ENCODE measurements around the gene USF2. TPM values are rescaled to one million over a fixed set of nuclear protein-coding genes. Genes with fewer than 3 reads are reported as not detected.
"Not testable (repeated sequence)": the region's sequence is repeated elsewhere in the genome, so short reads cannot be mapped to it uniquely, and the experiment has no call there.

Gene USF2
- total RNA-seq, 1 donor from 2014 or later, result 132 TPM

DNA sequence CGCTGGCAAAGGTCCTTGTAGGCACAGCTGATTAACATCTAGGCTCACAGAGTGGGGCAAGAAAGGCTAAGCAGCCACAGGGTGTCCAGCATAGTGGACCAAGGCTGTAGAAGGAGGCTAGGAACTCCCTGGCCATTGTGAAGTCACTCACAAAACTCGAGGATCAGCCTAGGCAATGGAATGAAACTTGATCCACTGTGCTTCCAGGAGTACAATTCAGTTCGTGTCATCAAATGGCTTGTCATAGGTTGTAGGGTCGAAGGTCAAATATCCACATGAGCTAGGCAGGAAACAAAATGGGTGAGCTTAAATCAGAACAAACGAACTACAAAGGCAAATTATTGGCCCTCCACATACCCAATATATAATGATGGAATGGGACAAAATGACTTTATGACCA is 35.9 kb upstream of the USF2 start:
- Mint-ChIP-seq H3K27me3 (ENCODE audit: unreplicated experiment) (peaks cover 2% of the 10 kb centered on the region), H3K4me1 (ENCODE audit: low read depth, unreplicated experiment) (no peaks in the 10 kb centered on the region)

DNA sequence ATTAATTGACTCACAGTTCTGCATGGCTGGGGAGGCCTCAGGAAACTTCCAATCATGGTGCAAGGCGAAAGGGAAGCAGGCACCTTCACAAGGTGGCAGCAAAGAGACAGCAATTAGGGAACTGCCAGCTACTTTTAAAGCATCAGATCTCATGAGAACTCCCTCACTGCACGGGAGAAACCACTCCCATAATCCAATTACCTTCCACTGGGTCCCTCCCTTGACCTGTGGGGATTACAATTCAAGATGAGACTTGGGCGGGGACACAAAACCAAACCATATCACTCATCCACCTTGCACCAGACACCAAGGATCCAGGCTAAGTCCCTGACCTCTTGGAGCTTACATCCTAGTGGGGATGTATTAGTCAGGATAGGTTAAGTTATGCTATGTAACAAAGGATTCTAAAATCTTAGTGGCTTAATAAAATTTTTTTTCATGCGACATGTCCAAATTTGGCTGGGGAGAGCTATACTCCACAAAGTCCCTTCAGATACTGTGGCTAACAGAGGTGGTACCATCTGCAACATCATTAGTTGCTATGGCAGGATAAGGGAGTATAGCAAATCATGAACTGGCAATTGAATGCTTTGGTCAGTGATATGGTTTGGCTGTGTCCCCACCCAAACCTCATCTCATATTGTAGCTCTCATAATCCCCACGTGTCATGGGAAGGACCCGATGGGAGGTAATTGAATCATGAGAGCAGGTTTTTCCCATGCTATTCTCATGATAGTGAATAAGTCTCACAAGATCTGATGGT is 31.9 kb upstream of the USF2 start:
- peaks cover 5% of the 10 kb centered on the region for H3K9me3 Mint-ChIP-seq (ENCODE audit: unreplicated experiment)
- TF ChIP-seq, protein P1, sequence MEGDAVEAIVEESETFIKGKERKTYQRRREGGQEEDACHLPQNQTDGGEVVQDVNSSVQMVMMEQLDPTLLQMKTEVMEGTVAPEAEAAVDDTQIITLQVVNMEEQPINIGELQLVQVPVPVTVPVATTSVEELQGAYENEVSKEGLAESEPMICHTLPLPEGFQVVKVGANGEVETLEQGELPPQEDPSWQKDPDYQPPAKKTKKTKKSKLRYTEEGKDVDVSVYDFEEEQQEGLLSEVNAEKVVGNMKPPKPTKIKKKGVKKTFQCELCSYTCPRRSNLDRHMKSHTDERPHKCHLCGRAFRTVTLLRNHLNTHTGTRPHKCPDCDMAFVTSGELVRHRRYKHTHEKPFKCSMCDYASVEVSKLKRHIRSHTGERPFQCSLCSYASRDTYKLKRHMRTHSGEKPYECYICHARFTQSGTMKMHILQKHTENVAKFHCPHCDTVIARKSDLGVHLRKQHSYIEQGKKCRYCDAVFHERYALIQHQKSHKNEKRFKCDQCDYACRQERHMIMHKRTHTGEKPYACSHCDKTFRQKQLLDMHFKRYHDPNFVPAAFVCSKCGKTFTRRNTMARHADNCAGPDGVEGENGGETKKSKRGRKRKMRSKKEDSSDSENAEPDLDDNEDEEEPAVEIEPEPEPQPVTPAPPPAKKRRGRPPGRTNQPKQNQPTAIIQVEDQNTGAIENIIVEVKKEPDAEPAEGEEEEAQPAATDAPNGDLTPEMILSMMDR (IDR thresholded peaks at IDR 0.05; ENCODE audit: partially characterized antibody, unreplicated experiment), result no peak
- no peaks in the 10 kb centered on the region for H3K4me1 Mint-ChIP-seq (ENCODE audit: low read depth, unreplicated experiment)
- no peak overlapping the region for H3K27ac Mint-ChIP-seq (ENCODE audit: unreplicated experiment)
- H3K4me3 Mint-ChIP-seq (ENCODE audit: unreplicated experiment), result no peak overlapping the region
- no peak for DNase-seq
- H3K36me3 Mint-ChIP-seq (ENCODE audit: unreplicated experiment), result peaks cover 26% of the 10 kb centered on the region
- H3K27me3 Mint-ChIP-seq (ENCODE audit: unreplicated experiment), result peaks cover 6% of the 10 kb centered on the region

More for the DNA sequence above, 35.9 kb upstream of the USF2 start:
- TF ChIP-seq, protein P1 (IDR thresholded peaks at IDR 0.05; ENCODE audit: partially characterized antibody, unreplicated experiment), result no peak
- H3K9me3 Mint-ChIP-seq (ENCODE audit: unreplicated experiment), result peaks cover 3% of the 10 kb centered on the region
- no peak for DNase-seq
- no peak overlapping the region for H3K27ac Mint-ChIP-seq (ENCODE audit: unreplicated experiment)
- no peak overlapping the region for H3K4me3 Mint-ChIP-seq (ENCODE audit: unreplicated experiment)
- peaks cover 9% of the 10 kb centered on the region for H3K36me3 Mint-ChIP-seq (ENCODE audit: unreplicated experiment)

DNA sequence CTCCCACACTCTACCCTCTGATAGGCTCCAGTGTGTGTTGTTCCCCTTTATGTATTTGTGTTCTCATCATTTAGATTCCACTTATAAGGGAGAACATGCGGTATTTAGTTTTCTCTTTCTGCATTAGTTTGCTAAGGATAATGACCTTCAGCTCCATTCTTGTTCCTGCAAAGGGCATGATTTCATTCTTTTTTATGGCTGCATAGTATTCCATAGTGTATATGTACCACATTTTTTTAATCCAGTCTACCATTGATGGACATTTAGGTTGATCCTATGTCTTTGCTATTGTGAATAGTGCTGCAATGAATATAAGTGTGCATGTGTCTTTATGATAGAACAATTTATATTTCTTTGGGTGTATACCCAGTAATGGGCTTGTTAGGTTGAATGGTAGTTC is 29.2 kb upstream of the USF2 start:
- H3K4me3 Mint-ChIP-seq (ENCODE audit: unreplicated experiment); DNase-seq; H3K27ac Mint-ChIP-seq (ENCODE audit: unreplicated experiment); H3K27me3 Mint-ChIP-seq (ENCODE audit: unreplicated experiment); H3K4me1 Mint-ChIP-seq (ENCODE audit: low read depth, unreplicated experiment); H3K9me3 Mint-ChIP-seq (ENCODE audit: unreplicated experiment): not testable (repeated sequence)
- peaks cover 26% of the 10 kb centered on the region for H3K36me3 Mint-ChIP-seq (ENCODE audit: unreplicated experiment)

DNA sequence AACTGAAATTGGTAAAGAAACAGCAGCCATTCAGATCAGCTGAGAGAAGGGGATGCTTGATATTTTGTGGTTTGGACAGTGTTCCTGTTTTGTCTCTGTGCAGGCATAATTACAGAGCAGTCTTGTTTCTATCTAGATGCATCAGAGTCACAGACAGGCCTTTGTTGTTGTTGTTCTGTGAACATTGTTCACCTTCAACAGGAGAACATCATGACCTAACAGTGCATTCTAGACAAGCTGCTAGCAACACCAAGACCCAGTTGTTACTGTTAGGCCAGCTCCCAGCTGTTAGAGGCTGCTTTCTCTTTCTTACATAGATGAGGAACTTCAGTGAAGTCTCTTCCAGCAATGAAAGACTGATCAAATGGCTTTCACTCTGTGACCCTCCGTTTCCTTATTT is 28.4 kb upstream of the USF2 start:
- Mint-ChIP-seq H3K4me1 (ENCODE audit: low read depth, unreplicated experiment) (no peaks in the 10 kb centered on the region), H3K36me3 (ENCODE audit: unreplicated experiment) (peaks cover 22% of the 10 kb centered on the region), H3K27me3 (ENCODE audit: unreplicated experiment) (peaks cover 6% of the 10 kb centered on the region), H3K9me3 (ENCODE audit: unreplicated experiment) (peaks cover 3% of the 10 kb centered on the region), H3K4me3 (ENCODE audit: unreplicated experiment) (no peak overlapping the region), H3K27ac (ENCODE audit: unreplicated experiment) (no peak overlapping the region)
- no peak for DNase-seq
- TF ChIP-seq, protein P1 (IDR thresholded peaks at IDR 0.05; ENCODE audit: partially characterized antibody, unreplicated experiment), result no peak

DNA sequence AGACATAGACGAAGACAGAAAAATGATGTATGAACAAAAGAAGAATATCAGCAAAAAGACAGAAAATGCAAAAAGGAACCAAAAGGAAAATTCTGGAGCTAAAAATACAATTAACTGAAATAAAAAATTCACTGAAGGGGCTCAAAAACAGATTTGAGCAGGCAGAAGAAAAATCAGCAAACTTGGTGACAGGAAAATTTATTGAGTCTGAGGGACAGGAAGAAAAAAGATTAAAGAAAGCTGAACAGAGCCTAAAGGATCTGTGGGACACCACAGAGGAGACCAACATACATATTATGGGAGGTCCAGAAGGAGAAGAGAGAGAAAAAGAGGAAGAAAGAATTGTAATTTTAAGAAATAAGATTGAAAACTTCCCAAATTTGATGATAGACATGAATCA is 27.3 kb upstream of the USF2 start:
- peaks cover 3% of the 10 kb centered on the region for H3K9me3 Mint-ChIP-seq (ENCODE audit: unreplicated experiment)
- H3K36me3 Mint-ChIP-seq (ENCODE audit: unreplicated experiment), result peaks cover 21% of the 10 kb centered on the region
- H3K27ac Mint-ChIP-seq (ENCODE audit: unreplicated experiment), result no peak overlapping the region
- TF ChIP-seq, protein P1 (IDR thresholded peaks at IDR 0.05; ENCODE audit: partially characterized antibody, unreplicated experiment), result no peak
- peaks cover 6% of the 10 kb centered on the region for H3K27me3 Mint-ChIP-seq (ENCODE audit: unreplicated experiment)
- no peak overlapping the region for H3K4me3 Mint-ChIP-seq (ENCODE audit: unreplicated experiment)
- H3K4me1 Mint-ChIP-seq (ENCODE audit: low read depth, unreplicated experiment), result no peaks in the 10 kb centered on the region
- DNase-seq, result no peak
